ENCODE data around the gene AEBP2. TPM values are rescaled to one million over a fixed set of nuclear protein-coding genes. Genes with fewer than 3 reads are reported as not detected.

Gene AEBP2
- total and polyA plus RNA-seq, 3 donors from 2014 or later = 30.8 to 62.0 (median 57.7) TPM

DNA sequence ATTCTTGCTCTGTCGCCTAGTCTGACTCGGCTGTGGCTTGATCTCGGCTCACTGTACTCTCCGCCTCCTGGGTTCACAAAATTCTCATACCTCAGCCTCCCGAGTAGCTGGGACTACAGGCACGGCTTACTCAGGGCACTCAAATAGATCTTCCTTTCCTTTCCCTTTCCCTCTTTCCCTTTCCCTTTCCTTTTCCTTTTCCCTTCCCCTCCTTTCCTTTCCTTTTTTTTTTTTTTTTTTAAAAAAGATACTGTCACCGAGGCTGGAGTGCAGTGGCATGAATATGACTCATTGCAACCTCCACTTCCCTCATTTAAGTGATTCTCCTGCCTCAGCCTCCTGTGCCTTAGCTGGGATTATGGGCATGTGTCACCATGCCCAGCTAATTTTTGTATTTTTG, 86.0 kb downstream of the AEBP2 start:
- no peaks in the 10 kb centered on the region for H3K27me3 ChIP-seq
- DNase-seq = no peak
- no peak overlapping the region for H3K27ac ChIP-seq
- H3K4me3 ChIP-seq = no peak overlapping the region
- 62 to 72% methylated on average over 7 of the region's 7 CpGs for WGBS, 2 donors
- H3K4me1 ChIP-seq = no peaks in the 10 kb centered on the region
- no peaks in the 10 kb centered on the region for H3K36me3 ChIP-seq (ENCODE audit: low read depth, missing control alignments)
- TF ChIP-seq POLR2A (IDR thresholded peaks at IDR 0.05) = no peak
- TF ChIP-seq, protein P1, sequence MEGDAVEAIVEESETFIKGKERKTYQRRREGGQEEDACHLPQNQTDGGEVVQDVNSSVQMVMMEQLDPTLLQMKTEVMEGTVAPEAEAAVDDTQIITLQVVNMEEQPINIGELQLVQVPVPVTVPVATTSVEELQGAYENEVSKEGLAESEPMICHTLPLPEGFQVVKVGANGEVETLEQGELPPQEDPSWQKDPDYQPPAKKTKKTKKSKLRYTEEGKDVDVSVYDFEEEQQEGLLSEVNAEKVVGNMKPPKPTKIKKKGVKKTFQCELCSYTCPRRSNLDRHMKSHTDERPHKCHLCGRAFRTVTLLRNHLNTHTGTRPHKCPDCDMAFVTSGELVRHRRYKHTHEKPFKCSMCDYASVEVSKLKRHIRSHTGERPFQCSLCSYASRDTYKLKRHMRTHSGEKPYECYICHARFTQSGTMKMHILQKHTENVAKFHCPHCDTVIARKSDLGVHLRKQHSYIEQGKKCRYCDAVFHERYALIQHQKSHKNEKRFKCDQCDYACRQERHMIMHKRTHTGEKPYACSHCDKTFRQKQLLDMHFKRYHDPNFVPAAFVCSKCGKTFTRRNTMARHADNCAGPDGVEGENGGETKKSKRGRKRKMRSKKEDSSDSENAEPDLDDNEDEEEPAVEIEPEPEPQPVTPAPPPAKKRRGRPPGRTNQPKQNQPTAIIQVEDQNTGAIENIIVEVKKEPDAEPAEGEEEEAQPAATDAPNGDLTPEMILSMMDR (IDR thresholded peaks at IDR 0.05) = no peak
- no peaks in the 10 kb centered on the region for H3K9me3 ChIP-seq
- intact Hi-C loops (cut with DNase I; ENCODE audit: low total_unique reads) = no loop called here

GRCh38 chr12:19527866-19528265, 88.6 kb downstream of the AEBP2 start:
- TF ChIP-seq, protein P1 (IDR thresholded peaks at IDR 0.05) = no peak
- no peak for TF ChIP-seq POLR2A (IDR thresholded peaks at IDR 0.05)
- WGBS, 2 donors = 48 to 74% methylated on average over 3 of the region's 3 CpGs
- intact Hi-C loops (cut with DNase I; ENCODE audit: low total_unique reads) = no loop called here
- H3K27me3 ChIP-seq = no peaks in the 10 kb centered on the region
- H3K36me3 ChIP-seq (ENCODE audit: low read depth, missing control alignments) = no peaks in the 10 kb centered on the region
- no peak overlapping the region for H3K4me3 ChIP-seq
- no peak for DNase-seq
- no peaks in the 10 kb centered on the region for H3K9me3 ChIP-seq
- no peaks in the 10 kb centered on the region for H3K4me1 ChIP-seq
- H3K27ac ChIP-seq = no peak overlapping the region

- no peak for DNase-seq
- intact Hi-C loops (cut with DNase I; ENCODE audit: low total_unique reads) = no loop called here
- no peaks in the 10 kb centered on the region for H3K27me3 ChIP-seq
- TF ChIP-seq, protein P1 (IDR thresholded peaks at IDR 0.05) = no peak
- no peak for TF ChIP-seq POLR2A (IDR thresholded peaks at IDR 0.05)
- no peak overlapping the region for H3K27ac ChIP-seq
- no peaks in the 10 kb centered on the region for H3K4me1 ChIP-seq
- no peaks in the 10 kb centered on the region for H3K36me3 ChIP-seq (ENCODE audit: low read depth, missing control alignments)
- H3K9me3 ChIP-seq = no peaks in the 10 kb centered on the region
- H3K4me3 ChIP-seq = no peak overlapping the region
- 83 to 94% methylated on average over 2 of the region's 2 CpGs for WGBS, 2 donors
Observed at GRCh38 chr12:19528750-19529149, 89.5 kb downstream of the AEBP2 start.

DNA sequence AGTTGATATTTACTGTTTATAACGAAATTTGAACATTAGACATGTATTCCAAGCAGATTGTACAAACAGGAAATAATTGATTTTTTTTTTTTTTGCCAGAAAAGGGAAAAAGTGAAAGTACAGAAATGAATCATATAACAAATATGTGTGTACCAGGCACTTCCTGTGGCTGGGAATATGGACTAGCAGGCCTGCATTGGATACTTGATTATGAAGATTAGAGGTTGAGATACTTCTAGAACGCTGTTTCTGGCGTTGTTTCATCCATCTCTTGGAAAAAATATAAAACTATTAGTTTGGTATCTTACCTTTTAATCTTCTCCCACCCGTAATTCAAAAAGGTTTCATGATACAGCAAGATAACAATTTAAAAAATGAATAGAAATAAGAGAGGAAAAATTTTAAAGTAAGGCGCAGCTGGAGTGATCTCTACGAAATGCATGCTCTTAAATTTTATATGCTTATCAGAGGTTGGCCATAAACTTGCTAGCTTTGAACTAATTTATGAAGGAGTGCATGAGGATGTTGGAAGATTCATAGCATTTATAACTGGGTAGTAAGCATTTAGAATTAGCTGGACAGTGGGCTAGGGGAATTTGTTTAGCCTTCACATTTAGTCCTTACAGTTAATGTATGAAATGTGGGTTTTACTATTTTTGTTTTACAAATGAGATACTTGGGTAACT, 90.8 kb downstream of the AEBP2 start:
- no peak overlapping the region for H3K4me3 ChIP-seq
- 50 to 51% methylated on average over 6 of the region's 6 CpGs for WGBS, 2 donors
- intact Hi-C loops (cut with DNase I; ENCODE audit: low total_unique reads) = no loop called here
- H3K27me3 ChIP-seq = no peaks in the 10 kb centered on the region
- no peaks in the 10 kb centered on the region for H3K9me3 ChIP-seq
- H3K27ac ChIP-seq = no peak overlapping the region
- no peak for TF ChIP-seq POLR2A (IDR thresholded peaks at IDR 0.05)
- TF ChIP-seq, protein P1 (IDR thresholded peaks at IDR 0.05) = no peak
- no peaks in the 10 kb centered on the region for H3K36me3 ChIP-seq (ENCODE audit: low read depth, missing control alignments)
- H3K4me1 ChIP-seq = no peaks in the 10 kb centered on the region
- no peak for DNase-seq

DNA sequence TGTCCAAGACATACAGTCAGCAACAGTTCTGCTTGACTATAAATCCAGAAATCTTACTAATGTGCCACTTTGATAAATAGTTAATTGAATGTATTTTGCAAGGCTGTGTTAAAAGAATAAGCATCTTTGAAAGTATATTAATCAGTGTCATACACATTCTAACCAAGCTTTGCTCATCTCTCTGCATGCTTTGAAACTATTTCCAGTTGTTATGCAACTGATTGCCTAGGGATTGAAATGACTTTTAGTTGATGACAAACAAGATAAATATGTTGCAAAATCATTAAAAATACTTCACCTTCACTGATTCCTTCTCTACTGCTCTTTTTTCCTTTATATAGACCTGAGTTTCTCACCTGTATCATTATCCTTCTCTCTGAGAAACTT, 91.3 kb downstream of the AEBP2 start:
- Histone ChIP-seq H3K9me3 (no peaks in the 10 kb centered on the region), H3K36me3 (ENCODE audit: low read depth, missing control alignments) (no peaks in the 10 kb centered on the region), H3K4me1 (no peaks in the 10 kb centered on the region), H3K27ac (no peak overlapping the region), H3K4me3 (no peak overlapping the region), H3K27me3 (no peaks in the 10 kb centered on the region)
- no peak for DNase-seq
- TF ChIP-seq POLR2A (IDR thresholded peaks at IDR 0.05) = no peak
- TF ChIP-seq, protein P1 (IDR thresholded peaks at IDR 0.05) = no peak
- intact Hi-C loops (cut with DNase I; ENCODE audit: low total_unique reads) = no loop called here

Measured in testis (tissue), 3 donors.